HG02571 (cell line): Measurements from ENCODE around the gene PRKG1.
"Not testable (repeated sequence)": the region's sequence is repeated elsewhere in the genome, so short reads cannot be mapped to it uniquely, and the experiment has no call there.

ENCODE experiments used
- ATAC-seq: cut with Tn5 transposase; IDR thresholded peaks from one replicate; pipeline ENCODE4 v1.9.1; 2021; ENCODE audit warnings: mild to moderate bottlenecking, moderate library complexity; ENCODE audit not compliant: unreplicated experiment

The PRKG1 gene

DNA sequence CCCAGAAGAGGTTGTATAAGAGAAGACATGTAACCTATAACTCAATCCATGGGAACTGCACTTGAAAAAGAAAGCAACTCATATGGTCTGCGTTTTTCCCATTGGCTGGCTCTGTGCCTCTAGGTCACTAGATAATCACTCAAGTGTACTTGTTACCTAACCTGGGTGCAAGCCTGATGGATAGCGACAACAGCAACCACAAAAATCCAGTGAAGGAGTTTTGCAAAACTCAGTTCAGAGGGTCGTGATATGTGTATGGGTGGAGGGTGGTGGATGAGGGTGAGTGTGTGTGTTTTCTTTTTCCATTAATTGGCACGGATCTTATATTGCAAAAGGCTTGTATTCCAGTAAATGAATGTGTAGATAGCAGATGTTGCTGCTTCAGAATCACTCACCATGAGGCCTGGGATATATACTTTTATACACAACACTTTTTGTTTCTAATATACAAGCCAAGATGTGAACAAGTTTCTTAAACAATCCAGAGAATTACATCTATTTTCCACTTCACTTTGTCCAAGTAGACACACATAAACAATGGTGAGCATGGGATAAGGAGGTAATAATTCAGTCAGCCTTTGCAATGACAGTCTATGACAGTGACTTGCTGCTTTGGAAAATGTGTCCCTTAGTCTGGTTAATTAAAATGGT lies 952.9 kb downstream of the PRKG1 start:
- no peak for ATAC-seq

- ATAC-seq = no peak
These were observed 954.2 kb downstream of the PRKG1 start for GRCh38 chr10:52028523-52028858.

GRCh38 chr10:52029628-52030027 lies 955.3 kb downstream of the PRKG1 start:
- no peak for ATAC-seq

- ATAC-seq = no peak
These were observed 955.9 kb downstream of the PRKG1 start for GRCh38 chr10:52030051-52030790.

DNA sequence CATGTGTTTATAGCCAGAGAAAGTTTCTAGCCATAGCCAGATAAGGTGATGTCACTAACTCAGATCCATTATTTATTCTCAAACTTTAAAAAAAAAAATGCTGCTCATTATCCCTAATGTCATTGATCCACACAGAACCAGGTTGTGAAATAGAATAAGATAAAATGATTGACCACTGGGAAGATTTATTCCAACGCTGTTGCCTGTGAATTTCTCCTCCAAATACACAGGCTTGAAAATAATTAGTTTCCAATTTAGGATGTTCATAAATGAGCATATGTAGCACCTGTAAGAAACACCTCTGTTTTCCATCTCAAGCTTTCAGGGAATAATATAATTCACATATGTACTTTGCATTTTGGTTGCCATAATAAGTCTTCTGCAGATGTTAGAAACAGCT lies 956.7 kb downstream of the PRKG1 start:
- ATAC-seq = no peak

GRCh38 chr10:52031771-52032170 lies 957.5 kb downstream of the PRKG1 start:
- ATAC-seq = no peak

GRCh38 chr10:52032681-52033629 lies 958.7 kb downstream of the PRKG1 start:
- ATAC-seq = no peak

DNA sequence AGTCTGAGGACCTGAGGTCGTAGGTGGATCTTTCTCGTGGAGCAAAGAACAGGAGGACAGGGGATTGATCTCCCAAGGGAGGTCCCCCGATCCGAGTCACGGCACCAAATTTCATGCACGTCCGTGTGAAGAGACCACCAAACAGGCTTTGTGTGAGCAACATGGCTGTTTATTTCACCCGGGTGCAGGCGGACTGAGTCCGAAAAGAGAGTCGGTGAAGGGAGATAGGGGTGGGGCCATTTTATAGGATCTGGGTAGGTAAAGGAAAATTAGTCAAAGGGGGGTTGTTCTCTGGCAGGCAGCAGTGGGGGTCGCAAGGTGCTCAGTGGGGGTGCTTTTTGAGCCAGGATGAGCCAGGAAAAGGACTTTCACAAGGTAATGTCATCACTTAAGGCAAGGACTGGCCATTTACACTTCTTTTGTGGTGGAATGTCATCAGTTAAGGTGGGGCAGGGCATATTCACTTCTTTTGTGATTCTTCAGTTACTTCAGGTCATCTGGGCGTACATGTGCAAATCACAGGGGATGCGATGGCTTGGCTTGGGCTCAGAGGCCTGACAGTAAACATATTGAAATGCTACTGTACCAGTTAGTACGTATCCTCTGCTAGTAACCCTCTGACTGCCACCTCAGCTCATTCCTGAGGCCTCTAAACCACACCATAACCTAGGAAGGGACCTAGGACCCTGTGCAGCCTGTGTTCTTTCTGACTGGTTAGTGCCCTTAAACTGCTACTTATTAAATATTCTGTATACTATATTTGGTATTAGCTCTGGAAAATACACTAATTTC lies 964.9 kb downstream of the PRKG1 start:
- not testable (repeated sequence) for ATAC-seq

- ATAC-seq = no peak
These were observed 966.2 kb downstream of the PRKG1 start for GRCh38 chr10:52040486-52040885.

DNA sequence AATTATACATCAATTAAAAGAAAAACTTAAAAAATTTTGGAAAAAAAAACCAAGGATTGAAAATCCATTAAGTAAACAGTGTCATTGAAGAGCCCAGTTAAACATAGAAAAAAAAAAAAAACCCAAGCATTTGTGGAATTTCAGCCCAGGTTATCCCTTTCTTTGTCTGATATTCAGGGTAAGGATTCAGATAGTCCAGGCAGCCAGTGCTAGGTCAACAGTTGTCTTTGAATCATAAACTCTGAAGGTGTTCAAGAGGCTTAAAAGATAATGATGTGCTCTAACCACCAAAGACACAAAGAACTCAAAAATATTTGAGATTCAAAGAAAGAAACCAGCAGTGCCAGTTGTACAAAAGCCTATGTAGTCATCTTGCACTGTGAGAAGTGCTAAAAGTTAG lies 969.5 kb downstream of the PRKG1 start:
- no peak for ATAC-seq

GRCh38 chr10:52048051-52048450 lies 973.8 kb downstream of the PRKG1 start:
- ATAC-seq = no peak

GRCh38 chr10:52050429-52051047 lies 976.3 kb downstream of the PRKG1 start:
- no peak for ATAC-seq

DNA sequence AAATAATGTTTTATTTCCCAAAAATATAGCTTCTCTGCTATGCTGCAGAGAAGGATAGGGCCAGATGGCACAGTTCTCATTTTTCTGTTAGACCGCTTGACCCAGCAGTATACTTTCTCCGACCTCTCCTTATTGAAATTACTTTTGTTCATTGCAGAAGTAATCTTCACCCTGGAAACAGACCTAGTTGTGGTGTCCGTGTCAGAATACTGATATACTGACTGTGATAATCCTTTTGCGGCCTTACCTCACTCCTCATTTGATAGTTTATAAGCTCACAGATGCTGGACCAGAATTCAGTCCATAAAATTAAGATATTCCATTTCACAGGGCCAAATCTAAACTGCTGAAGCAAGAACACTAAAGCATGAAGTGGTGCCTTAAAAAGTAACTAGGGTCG lies 979.2 kb downstream of the PRKG1 start:
- ATAC-seq = no peak

DNA sequence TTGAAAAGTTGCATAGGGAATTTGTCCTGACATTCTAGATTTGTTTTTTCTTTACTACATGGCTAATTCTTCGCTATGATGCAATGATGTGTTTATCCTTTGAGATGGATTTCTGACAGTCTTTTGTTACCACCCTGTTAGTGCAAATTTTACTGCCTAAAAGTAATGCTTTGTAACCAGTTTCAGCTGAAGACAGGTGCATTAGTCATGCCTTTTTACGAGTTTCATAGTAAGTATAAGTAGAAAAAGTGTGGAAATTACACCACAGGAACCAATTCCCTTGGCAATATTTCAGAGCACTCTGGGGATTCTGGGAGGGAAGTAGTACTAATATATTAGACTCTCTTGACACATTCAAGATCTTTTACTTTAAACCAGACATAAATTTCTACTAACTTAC lies 982.0 kb downstream of the PRKG1 start:
- ATAC-seq = no peak

- no peak for ATAC-seq
These were observed 984.8 kb downstream of the PRKG1 start for GRCh38 chr10:52059089-52059488.

- ATAC-seq = no peak
These were observed 988.9 kb downstream of the PRKG1 start for GRCh38 chr10:52063159-52063558.

- ATAC-seq = no peak
These were observed 990.0 kb downstream of the PRKG1 start for GRCh38 chr10:52064084-52064845.

- ATAC-seq = no peak
These were observed 992.1 kb downstream of the PRKG1 start for GRCh38 chr10:52066383-52066782.

DNA sequence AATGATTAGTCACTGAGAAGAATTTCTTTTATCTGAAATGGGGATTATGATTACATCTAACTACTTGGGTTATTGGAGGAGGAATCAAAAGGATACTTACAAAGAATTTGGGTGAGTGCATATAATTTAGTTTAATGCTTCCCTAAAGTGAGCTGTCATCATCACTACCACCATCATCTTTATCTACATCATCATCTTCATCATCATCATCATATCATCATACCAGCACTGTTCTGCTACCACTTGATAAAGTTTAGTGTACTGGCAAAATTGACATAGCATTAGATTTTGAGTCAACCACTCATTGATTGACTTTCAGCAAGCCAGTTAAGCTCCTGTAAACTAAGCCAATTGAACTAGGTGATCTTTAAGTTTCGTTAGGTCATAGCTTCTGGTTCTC lies 994.2 kb downstream of the PRKG1 start:
- ATAC-seq = no peak

GRCh38 chr10:52071814-52072213 lies 997.5 kb downstream of the PRKG1 start:
- ATAC-seq = no peak
